Measurements from ENCODE around the gene THAP2.
"Not testable (repeated sequence)": the region's sequence is repeated elsewhere in the genome, so short reads cannot be mapped to it uniquely, and the experiment has no call there.

Gene THAP2

DNA sequence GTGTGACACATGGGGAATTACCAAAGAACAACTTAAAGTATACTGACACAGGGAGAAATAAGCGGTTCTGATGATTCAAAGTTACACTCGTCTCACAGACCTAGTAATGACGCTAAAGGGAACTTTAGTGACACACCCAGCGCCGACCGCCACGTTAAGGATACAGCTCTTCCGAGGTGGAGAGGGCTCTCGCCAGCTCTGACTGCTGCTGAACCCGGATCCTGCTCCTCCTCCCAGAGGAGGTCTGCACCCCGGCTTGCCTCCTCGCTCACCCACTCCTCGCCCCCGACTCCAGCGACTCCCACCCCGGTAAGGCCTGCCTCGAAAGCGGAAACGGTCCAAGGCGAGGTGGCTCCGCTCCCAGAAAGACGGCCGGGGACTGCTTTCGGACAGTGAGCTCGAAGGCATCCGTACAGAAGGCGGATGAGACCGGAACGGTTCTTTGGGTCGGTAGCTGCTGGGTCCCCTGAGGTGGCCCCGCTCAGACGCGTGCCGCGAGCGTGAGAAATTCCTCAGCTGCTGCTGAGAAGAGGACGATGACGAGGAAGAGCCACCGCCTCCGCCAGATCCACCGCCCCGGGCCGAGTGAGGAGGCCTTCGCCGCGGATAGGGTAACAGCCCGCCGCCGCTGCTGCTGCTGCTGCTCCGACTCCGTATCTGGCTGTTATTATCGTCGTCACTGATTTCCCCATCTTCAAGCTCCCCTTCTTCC lies 1.1 kb upstream of the THAP2 start:
- DNase-seq: peak; percentile 57

- no peak for DNase-seq
Measured at GRCh38 chr12:71664411-71665089, 449 bp downstream of the THAP2 start.

DNA sequence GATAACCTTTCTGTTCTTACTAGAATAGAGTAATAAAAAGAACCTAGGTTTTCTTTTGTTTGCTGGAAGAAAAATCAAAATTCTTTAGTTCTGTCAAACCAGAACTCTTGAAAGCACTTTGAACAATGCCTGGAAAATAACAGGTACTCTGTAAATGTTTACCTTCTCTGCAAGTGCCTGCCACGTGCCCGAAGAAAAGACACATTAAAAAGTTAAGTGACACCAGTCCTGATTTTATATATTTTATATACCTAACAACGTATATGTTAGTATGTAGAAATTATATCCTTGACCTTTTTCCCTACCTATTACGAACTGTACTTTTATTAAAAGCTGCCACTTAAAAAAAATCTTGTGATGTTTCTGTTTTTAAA lies 976 bp downstream of the THAP2 start:
- DNase-seq: no peak

- DNase-seq: no peak
Measured at GRCh38 chr12:71666259-71666658, 2.2 kb downstream of the THAP2 start.

DNA sequence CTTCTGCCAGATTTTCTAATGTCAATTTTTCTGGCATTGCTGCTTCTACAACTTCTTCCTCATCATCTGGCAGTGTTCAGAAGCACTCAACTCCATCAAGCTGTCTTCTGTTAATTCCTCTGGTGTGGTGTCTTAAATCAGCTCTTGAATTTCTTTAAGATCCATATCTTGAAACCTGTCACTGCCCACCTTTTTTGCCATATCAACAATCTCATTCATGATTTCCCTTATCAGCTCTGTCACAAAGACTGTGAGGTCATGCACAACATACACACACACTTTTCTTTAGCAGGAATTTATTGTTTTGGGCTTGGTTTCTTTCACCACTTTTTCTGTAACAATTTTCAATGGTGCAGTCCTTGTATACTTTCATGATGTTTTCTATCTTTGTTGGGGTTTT lies 7.2 kb downstream of the THAP2 start:
- no peak for DNase-seq

- DNase-seq: no peak
Measured at GRCh38 chr12:71671816-71672215, 7.7 kb downstream of the THAP2 start.

- no peak for DNase-seq
Measured at GRCh38 chr12:71682466-71682865, 18.4 kb downstream of the THAP2 start.

DNA sequence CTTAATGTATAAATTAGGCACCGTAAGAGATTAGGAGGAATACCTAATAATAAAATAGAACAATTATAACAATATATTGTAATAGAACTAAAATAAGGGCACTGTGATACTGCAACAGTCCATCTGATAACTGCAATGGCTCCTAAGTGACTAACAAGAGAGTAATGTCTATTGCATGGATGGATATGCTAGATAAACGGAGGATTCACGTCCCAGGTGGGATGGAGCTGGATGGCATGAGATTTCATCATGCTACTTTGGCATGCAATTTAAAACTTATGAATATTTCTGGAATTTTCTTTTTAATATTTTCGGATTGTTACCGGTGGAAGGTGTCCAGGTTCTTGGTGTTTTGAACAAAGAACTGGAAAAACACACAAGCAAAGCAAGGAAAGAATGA lies 19.5 kb downstream of the THAP2 start:
- DNase-seq: no peak

- no peak for DNase-seq
Measured at GRCh38 chr12:71684081-71684480, 20.0 kb downstream of the THAP2 start.

DNA sequence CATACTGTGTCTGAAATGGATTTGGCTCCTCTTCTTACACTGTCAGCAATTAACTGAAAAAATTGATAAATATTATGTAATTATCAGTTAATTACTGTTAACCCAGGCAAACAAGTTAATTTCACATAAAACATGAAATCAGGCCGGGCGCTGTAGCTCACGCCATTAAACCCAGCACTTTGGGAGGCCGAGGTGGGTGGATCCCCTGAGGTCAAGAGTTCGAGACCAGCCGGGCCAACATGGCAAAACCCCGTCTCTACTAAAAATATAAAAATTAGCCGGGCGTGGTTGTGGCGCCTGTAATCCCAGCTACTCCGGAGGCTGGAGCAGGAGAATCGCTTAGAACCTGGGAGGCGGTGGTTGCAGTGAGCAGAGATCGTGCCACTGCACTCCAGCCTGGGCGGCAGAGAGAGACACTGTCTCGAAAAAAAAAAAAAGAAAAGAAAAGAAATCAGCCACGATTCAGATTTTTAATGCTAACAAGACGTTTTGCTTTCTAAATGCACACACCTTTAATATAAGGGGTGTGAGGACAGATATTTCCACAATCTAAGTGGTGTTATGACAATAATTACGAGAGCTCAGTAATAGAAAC lies 21.3 kb downstream of the THAP2 start:
- DNase-seq: no peak

DNA sequence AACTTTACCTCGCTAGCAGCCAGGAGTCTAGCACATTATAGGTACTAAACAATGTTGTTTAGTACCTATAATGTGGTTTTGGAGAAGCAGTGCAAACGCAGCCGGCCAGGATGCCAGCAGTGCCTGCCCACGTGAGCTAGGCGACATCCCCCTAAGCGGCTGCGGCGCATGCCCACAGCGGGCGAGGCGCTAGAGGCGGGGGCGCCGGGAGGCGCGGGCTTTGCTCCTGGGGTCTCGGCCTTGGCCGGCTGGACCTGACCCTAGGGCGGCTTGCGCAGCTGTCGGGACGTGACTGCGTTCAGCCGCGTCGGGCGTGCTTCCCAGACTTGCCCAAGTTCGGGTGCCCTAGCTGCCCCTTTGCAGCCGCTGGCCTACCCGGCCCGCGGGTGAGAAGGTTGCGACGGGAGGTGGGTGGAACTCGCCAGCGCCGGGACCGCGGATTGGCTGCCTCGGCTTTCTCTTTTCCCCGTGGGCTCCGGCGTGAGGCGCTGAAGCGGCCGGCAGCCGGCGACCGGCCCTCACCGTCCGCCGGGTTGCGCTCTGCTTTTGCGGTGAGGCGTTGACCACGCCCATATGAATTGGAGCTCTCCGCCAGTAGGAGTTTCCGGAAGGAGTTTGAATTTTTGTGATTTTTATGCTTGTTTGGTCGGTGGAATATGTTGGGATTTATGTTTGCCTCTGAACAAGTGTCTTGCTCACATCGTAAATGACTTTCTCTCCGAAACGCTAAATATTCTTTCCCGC lies 22.0 kb downstream of the THAP2 start, which contains the start of gene TMEM19:
TSS of gene TMEM19 (plus strand) at position 169 of the 744 bp plus-strand sequence. CDS start 599 bp downstream, outside the sequence.
- peak; percentile 89 for DNase-seq

DNA sequence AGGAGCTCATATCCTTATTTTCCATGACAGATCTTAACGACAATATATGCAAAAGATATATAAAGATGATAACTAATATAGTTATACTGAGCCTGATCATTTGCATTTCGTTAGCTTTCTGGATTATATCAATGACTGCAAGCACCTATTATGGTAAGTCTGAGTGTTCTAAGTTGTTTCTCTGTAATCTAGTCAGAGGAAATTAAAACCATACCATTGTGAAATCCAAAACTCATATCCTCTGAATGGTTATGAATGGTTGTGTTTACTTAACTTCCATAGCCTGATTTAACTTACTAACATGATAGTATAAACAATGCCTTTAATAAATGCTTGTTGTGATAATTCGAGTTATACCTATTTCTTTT lies 22.5 kb downstream of the THAP2 start:
- no peak for DNase-seq

GRCh38 chr12:71687172-71687571 lies 23.1 kb downstream of the THAP2 start:
- DNase-seq: not testable (repeated sequence)

DNA sequence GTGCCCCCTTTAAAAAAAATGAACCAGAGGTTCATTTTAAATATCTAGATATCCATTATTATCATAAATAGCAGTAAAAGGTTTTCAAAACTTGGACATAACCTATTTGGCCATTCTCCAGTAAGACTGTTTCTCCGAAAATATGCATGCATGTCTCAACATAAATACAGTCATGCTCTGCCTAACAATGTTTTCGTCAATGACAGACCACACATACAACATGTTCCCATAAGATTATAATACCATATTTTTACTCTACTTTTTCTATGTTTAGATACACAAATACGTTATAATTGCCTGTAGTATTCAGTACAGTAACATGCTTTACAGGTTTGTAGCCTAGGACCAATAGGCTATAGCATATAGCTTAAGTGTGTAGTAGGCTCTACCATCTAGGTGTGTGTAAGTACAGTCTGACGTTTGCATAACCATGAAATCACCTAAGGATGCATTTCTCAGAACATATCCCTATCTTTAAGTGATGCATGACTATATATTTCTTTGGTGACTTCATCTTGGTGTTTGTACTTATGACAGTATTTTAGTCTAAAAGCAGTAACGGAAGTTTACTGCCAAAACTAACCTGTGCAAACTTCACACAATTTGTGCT lies 25.0 kb downstream of the THAP2 start:
- DNase-seq: no peak

DNA sequence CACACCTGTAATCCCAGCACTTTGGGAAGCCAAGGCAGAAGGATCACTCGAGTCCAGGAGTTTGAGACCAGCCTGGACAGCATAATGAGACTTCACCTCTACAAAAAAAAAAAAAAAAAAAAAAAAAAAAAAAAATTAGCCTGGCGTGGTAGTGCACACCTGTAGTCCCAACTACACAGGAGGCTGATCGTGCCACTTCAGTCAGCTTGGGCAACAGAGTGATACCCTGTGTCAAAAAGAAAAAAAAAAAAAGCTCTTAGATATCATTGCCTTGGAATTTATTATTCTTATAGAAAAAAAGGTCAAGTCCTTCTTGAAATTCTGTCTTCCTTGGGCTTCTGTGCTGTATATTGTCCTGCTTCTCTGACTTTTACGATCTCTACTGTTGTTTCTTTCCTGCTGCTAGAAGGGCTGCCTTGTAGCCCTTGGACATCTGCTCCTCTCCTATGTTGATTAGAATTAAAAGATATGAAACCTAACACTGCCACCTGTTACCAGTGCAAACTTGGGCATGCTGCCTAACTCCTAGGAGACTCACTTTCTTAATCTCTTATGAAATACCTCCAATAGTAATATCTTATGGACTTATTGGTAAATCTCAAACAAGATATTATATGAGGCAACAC lies 27.5 kb downstream of the THAP2 start:
- DNase-seq: no peak

- DNase-seq: no peak
Measured at GRCh38 chr12:71693126-71693525, 29.0 kb downstream of the THAP2 start.

GRCh38 chr12:71693651-71694050 lies 29.6 kb downstream of the THAP2 start:
- not testable (repeated sequence) for DNase-seq

GRCh38 chr12:71694099-71694820 lies 30.2 kb downstream of the THAP2 start:
- no peak for DNase-seq

- no peak for DNase-seq
Measured at GRCh38 chr12:71695782-71696181, 31.7 kb downstream of the THAP2 start.

DNA sequence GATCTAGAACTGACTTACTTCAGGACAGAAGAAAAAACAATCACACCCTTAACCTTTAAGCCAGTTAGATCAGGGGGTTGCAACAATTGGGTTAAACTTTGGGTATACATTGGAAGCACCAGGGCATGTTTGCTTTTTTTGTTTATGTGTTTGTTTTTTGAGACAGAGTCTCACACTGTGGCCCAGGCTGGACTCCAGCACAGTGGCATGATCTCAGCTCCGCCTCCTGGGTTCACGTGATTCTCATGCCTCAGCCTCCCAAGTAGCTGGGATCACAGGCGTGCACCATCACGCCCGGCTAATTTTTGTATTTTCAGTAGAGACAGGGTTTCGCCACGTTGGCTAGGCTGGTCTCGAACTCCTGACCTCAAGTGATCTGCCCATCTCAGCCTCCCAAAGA lies 38.1 kb downstream of the THAP2 start:
- not testable (repeated sequence) for DNase-seq

DNA sequence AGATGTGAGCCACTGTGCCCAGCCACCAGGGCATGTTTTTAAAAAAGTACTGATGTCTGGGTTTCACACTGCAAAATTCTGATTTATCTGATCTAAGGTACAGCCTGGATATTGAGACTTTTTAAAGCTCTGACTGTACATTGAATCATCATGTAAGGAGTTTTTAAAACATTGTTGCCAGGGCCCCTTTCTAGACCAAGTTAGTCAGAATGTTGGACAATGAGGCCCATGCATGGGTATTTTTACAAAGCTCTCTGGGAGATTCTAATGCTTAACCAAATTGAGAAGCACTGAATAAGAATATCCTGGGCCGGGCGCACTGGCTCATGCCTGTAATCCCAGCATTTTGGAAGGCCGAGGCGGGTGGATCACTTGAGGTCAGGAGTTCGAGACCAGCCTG lies 38.5 kb downstream of the THAP2 start:
- DNase-seq: no peak

- DNase-seq: no peak
Measured at GRCh38 chr12:71703206-71703605, 39.1 kb downstream of the THAP2 start.

Data from fibroblast of skin of abdomen (primary cell).